ENCODE results near the gene TMEM198.

GRCh38 chr2:219540784-219541504 lies 2.9 kb upstream of the TMEM198 start:
- TF ChIP-seq CTCF (conservative IDR thresholded peaks at IDR 0.05; ENCODE audit: low read length) (no peak), EZH2phosphoT487 (IDR thresholded peaks at IDR 0.05; ENCODE audit: borderline replicate concordance) (no peak)

Data from Loucy (cell line).